ENCODE results near the gene PARVB.
"Not testable (repeated sequence)": the region's sequence is repeated elsewhere in the genome, so short reads cannot be mapped to it uniquely, and the experiment has no call there.

The PARVB gene

GRCh38 chr22:44050766-44051355 is 26.8 kb downstream of the PARVB start:
- DNase-seq = peak in 27 of 56 donors; percentile 8 to 83 (median 54)

- DNase-seq = no peak
Measured at GRCh38 chr22:44051358-44051757, 27.3 kb downstream of the PARVB start.

GRCh38 chr22:44051961-44052360 is 27.9 kb downstream of the PARVB start:
- DNase-seq = peak in 1 of 56 donors; percentile 9

- no peak for DNase-seq
Measured at GRCh38 chr22:44055805-44056204, 31.7 kb downstream of the PARVB start.

GRCh38 chr22:44056649-44057048 is 32.5 kb downstream of the PARVB start:
- not testable (repeated sequence) for DNase-seq

GRCh38 chr22:44057401-44057987 is 33.4 kb downstream of the PARVB start:
- DNase-seq = peak in 21 of 56 donors; percentile 3 to 61 (median 27)

GRCh38 chr22:44063462-44064371 is 39.6 kb downstream of the PARVB start:
- DNase-seq = no peak

GRCh38 chr22:44067033-44067432 is 42.9 kb downstream of the PARVB start:
- no peak for DNase-seq

- no peak for DNase-seq
Measured at GRCh38 chr22:44067901-44068300, 43.8 kb downstream of the PARVB start.

GRCh38 chr22:44068422-44069191 is 44.5 kb downstream of the PARVB start:
- DNase-seq = peak in 5 of 56 donors; percentile 4 to 35 (median 29)

GRCh38 chr22:44070029-44070428 is 45.9 kb downstream of the PARVB start:
- DNase-seq = no peak

- no peak for DNase-seq
Measured at GRCh38 chr22:44071781-44072326, 47.8 kb downstream of the PARVB start.

GRCh38 chr22:44074337-44074984 is 50.4 kb downstream of the PARVB start:
- peak in 29 of 56 donors; percentile 4 to 72 (median 46) for DNase-seq

GRCh38 chr22:44075022-44075421 is 50.9 kb downstream of the PARVB start:
- DNase-seq = peak in 1 of 56 donors; percentile 14

GRCh38 chr22:44075670-44076069 is 51.6 kb downstream of the PARVB start:
- DNase-seq = no peak

- no peak for DNase-seq
Measured at GRCh38 chr22:44076825-44077224, 52.7 kb downstream of the PARVB start.

- DNase-seq = peak in 47 of 56 donors; percentile 11 to 90 (median 46)
Measured at GRCh38 chr22:44080936-44081861, 57.1 kb downstream of the PARVB start.

- no peak for DNase-seq
Measured at GRCh38 chr22:44082801-44083200, 58.7 kb downstream of the PARVB start.

GRCh38 chr22:44084044-44084772 is 60.1 kb downstream of the PARVB start:
- DNase-seq = no peak

Data from nucleus accumbens (tissue), 56 donors.